NCI-H748 (cell line): ENCODE data around the gene NEU4.
"Not testable (repeated sequence)": the region's sequence is repeated elsewhere in the genome, so short reads cannot be mapped to it uniquely, and the experiment has no call there.

ENCODE experiments used
- DNase-seq: peaks from one replicate; lab custom pipeline; 2025; ENCODE audit not compliant: unreplicated experiment; lab: John Stamatoyannopoulos, UW

The NEU4 gene

DNA sequence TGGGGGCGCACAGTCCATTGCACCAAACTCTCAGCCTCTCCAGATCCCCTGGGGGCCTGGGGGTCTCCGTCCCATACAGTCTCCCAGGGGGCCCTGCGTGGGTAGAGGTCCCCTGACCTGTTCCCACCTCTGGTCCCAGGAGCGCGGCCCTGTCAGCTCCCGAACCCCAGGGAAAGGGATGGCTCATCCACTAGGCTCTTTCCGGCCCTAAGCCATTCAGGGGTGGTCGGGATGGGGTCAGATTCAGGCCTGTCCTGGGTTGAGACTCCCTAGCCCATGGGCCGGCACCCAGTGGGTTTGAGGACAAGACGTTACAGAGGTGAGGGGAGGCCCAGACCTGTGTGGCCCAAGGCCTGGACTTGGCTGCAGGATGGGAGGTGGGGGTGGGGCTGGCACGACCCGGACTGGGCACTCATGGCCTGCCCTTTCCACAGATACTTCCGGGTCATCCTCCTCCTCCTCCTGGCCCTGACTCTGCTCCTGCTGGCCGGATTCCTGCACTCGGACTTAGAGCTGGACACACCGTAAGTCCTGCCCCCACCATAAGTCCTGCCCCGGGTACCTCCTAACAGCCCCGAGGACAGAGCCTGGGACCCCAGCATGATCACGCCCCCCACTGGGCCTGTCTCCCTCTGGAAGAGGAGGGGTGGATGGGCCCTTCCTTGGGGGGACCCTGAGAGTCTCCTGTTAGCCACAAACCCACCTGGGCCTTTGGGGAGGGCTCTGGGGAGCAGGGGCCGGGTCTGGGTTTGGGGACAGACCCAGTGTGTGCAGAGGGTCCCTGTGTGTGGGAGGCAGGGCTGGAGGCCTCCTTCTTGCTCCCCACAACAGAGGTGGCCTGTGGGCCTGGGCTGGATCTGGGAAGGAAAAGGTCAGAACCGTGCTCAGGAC is 10.1 kb upstream of the NEU4 start:
- no peak for DNase-seq

DNA sequence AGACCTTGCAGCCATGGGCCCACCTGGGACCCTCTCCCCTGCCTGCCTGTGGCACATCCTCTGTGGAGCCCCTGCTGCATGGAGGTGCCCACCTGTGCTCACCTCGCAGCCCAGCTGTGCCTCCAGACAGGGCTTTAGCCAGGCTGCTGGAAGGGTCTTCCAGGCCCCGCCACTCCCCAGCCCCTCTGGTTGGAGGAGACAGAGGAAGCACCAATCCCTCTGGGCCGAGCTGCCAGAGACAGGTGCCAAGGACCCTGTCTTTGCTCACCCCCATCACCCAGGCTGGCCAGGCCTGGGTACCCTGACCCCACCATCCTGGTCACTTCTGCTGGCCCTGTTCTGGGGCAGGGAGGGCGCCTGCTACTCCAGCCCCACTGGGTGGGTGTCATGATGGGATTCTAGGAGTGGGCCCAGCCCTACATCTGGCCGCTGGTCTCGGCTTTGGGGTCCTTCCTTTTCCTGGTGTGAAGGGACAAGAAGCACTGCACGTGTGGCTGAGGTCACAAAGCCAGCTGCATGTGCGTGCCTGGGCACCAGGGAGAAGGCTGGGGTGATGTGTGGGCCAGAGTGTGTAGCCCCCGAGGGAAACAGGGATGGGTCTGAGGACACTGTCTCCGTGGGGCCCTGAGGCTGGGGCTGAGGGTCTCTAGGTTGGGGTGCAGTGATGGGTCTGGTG is 9.3 kb upstream of the NEU4 start:
- DNase-seq = no peak

DNA sequence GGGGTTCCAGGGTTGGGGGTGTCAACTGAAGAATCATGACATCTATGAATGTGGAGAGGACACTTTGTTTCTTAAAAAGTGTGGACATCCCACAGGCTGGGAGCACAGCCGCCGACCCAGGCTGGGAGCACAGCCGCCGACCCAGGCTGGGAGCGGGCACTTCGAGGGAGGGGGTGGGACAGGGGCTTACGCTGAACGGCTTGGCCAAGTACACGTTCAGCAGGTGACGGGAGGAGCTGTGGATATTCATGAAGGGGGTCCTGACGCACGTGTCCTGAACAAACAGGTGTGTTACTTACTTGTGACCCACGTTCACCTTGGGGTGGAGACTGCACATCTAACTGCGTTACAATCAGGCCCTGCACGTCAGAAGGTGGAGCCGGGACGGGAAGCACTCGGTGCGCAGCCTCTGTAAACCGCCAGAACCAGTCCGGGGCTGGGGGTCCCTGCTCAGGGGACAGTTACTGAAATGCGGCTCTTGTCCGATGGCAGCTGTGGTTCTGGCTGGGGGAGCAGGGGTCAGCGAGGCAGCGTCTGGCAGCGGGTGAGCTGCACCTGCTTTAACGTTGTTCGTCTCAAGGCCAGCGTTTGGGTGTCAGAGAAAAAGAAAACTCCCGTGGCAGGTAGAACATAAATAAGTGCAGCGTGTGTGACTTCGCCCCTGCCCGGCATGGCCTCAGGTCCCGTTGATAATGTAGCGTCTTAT is 8.6 kb upstream of the NEU4 start:
- DNase-seq = not testable (repeated sequence)

DNA sequence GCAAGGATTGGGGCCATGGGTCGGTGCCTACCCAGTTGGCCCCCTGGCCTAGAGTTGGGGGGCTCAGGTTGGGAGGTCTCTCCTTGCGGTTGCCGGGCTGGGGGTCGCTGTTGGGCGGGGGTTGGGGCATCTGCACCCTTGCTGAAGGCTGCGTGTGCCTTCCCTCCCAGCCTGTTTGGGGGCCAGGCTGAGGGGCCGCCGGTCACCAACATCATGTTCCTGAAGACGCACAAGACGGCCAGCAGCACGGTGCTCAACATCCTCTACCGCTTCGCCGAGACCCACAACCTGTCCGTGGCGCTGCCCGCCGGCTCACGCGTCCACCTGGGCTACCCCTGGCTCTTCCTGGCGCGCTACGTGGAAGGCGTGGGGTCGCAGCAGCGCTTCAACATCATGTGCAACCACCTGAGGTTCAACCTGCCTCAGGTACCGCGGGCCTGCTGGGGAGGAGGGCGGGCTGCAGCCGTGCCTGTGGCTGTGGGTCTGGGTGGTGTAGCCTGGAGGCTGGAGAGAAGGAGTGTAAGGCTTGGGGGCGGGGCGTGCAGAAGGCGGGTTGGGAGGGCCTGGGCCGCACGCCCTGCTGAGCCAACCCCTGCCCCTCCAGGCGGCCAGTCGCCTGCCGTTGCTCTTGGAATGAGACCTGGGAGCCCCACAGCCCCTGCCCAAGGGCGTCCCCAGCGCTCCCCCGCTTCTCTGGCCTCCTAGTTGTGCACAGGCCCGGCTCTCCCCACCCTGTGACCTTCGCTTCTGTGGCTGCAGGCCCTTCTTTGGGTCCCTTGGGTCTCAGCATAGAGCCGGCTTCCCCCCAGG is 7.2 kb upstream of the NEU4 start:
- DNase-seq = peak; percentile 17

DNA sequence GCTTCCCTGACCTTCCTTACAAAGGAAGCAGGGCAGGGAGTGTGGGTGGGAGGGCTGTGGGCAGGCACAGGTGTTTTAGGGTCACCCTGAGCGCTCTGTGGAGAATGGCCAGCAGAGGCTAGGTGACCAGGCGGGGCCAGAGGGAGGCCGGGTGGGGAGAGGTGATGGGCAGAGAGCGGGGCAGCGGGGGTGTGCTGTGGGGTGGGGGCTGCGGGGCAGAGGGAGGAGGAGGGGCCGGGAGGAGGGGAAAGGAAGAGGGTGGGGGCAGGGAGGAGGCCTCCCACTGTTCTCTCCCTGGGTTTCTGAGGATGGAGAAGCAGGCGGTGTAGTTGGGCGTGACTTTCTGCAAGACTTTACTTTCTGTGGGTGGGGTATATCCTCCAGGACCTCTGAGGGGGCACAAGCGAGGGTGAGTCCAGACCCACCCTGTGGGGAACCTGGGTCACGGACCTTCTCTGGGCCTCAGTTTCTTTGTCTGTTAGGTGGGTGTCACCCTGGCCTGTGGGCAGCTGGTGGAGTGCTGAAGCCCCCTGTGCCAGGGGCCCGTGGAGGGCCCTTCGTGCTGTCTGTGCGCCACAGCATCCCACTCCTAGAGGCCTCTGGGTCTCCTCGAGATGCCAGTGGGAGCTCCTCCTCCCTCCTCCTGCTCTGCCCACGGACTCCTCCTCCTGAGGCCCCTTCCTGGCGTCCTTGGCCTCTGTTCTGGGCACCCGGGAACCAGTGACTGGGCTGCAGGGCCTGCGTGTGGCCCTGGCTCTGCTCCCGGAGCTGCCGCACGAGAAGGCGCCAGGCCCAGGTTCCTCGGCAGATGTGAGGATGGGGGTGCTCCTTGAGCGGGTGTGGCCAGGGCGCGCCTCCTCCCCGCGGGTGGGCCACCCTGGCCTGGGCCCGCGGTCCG is 6.3 kb upstream of the NEU4 start:
- no peak for DNase-seq

DNA sequence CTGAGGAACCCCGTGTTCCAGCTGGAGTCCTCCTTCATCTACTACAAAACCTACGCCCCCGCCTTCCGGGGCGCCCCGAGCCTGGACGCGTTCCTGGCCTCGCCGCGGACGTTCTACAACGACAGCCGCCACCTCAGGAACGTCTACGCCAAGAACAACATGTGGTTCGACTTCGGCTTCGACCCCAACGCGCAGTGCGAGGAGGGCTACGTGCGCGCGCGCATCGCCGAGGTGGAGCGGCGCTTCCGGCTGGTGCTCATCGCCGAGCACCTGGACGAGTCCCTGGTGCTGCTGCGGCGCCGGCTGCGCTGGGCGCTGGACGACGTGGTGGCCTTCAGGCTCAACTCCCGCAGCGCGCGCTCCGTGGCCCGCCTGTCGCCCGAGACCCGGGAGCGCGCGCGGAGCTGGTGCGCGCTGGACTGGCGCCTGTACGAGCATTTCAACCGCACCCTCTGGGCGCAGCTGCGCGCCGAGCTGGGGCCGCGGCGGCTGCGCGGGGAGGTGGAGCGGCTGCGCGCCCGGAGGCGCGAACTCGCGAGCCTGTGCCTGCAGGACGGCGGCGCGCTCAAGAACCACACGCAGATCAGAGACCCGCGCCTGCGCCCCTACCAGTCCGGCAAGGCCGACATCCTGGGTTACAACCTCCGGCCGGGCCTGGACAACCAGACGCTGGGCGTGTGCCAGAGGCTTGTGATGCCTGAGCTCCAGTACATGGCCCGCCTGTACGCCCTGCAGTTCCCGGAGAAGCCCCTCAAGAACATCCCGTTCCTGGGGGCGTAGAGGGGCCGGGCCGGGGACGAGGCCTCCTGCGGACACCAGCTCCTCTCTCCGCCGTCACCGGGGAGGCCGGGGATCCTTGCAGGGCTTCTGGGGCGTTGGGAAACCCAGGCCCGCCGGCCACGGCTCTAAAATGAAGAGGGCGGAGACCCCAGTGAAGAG is 5.3 kb upstream of the NEU4 start:
- peak; percentile 89 for DNase-seq

DNA sequence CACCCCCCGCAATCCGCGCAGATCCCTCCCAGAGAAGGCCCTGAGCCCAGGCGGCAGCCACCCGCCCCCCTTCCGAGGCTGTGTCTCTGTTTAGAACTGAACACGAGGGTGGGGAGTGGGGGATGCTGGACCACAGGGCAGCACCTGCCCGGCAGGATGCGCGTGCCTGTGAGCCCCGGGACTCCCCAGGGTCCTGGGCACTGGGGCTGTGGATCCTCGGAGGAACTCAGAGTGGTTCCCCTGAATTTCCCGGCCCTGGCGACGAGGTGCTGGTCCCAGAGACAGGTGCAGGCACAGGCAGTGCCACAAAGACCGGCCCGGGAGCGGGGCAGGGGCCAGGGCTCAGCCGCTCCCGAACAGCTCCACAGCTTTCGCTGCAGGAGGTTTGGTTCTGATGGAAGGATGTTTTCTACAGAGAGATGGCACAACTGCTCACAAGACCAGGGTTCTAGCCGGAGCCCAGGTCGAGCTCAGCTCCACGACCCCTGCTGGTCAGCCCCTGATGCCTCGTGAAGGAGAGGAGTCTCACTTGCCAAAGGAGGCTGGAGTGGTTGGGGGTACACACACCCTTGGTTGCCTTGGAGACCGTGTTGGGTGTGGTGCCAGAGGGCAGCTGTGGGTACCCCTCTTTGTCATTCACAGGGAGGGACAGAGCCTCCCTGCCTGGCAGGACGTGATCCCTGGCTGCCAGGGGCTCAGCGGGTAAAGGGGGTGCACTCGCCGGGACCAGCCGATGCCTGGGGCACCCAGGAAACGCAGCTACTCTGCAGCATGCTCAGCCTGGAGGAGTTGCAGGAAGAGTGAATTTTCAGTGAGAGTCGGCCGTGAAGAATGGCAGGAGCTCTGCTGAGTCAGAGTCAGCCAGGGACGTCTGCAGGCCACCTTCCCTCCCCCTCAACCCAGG is 4.4 kb upstream of the NEU4 start:
- DNase-seq = peak; percentile 54

DNA sequence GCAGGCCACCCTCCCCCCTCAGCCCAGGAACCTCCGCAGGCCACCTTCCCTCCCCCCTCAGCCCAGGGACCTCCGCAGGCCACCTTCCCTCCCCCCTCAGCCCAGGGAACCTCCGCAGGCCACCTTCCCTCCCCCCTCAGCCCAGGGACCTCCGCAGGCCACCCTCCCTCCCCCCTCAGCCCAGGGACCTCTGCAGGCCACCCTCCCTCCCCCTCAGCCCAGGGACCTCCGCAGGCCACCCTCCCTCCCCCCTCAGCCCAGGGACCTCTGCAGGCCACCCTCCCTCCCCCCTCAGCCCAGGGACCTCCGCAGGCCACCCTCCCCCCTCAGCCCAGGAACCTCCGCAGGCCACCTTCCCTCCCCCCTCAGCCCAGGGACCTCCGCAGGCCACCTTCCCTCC is 2.8 kb upstream of the NEU4 start:
- DNase-seq = not testable (repeated sequence)

DNA sequence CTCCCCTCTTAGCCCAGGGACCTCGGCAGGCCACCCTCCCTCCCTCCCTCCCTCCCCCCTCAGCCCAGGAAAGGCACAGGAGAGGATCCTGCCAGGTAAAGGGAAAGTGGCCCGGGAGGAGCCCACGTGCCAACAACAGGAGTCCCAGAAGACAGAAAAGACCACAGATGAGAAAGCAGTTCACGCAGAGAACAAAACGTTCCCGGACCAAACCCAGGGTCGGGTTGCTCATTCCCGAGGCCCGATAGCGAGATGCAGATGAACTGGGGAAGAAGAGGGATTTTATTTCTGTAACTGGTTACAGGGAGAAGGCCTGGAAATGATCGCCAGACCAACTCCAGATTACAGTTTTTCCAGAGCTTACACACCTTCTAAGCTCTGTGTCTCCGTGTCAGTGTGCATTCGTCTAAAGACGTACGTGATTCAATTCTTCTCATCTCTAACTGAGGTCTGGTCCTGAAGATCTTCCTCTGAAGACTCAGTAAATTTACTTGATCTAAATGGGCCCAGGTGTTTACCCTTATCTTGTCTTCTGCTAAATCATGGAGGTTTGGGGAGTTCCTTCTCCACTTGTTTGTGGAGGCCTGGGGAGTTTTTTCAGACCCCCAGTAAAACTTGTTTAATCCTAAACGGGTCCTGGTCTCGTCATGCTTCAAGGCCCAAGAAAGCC is 807 bp upstream of the NEU4 start:
- no peak for DNase-seq

DNA sequence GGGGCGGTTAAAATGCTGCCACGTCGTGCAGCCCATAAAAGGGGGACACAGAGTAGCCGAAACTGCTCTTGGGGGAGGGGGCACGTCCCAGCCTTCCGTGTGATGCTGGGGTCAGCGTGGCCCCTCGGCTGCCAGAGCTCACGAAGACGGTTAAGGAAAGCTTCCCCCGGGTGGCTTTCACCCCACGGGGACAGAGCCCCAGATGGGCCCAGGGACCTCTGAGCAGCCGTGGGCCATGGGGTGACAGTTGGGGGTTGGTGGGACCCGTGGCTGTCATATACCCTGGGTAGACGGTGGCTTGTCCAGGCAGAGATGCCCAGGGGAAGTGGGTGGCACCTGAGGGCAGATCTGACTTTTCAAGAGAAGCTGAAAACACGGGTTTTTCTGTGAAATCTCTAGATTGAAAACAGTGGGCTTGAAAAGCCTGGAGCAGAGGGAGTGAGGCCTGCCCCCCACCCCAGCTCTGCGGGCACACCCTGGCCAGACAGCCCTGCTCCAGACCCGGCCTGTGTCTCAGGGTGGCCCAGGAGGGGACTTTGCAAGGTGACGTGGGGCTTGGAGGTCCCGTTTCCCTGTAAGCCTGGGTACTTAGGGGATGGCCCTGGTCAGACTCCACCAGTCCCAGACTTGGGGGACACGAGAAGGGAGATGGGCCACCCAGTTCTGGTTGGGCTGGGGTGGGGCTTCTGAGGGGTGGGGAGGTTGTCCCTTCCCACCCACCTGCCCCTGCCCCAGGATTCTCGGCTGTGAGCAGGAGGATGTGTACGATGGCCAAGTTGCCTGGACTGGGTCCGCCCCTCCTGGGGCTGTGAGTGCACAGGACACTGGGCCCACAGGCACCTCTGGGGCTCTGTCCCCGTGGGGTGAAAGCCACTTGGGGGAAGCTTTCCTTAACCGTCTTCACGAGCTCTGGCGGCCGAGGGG is 652 bp downstream of the NEU4 start:
- no peak for DNase-seq

DNA sequence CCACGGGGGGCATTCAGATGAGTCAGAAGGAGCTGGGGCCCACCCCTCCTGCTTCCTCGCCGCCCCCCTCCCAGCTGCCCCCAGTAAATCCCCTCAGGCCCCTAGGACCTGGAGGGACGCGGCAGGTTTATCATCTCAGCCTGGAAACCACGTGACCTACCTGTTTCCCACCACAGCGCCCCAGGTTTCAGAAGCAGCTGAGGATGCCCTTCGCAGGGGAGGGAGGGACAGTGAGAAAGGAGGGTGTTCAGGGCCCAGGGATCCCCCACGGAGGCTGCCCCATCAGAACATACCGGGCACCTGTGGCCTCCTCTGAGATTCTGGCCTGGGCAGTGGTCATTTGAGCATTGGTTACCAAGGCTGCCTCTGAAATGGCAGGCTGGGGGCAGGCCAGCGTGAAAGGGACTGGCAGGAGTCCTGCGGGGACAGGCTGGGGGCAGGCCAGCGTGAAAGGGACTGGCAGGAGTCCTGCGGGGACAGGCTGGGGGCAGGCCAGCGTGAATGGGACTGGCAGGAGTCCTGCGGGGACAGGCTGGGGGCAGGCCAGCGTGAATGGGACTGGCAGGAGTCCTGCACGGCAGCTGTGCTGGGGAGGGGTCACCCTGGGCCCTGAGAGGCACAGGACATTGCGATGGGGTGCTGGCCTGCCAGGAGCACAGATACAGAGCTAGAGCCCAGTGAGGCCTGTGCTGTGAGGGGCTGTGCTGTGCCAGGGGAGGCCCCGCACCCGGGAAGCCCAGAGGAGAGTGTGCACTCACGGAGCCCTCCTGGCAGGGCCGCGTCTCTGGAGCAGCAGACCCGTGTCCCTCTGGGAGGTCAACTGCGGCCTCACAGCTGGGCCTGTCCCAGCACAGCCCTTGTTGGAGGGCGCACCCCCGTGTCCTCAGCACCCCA is 1.6 kb downstream of the NEU4 start:
- DNase-seq = no peak

DNA sequence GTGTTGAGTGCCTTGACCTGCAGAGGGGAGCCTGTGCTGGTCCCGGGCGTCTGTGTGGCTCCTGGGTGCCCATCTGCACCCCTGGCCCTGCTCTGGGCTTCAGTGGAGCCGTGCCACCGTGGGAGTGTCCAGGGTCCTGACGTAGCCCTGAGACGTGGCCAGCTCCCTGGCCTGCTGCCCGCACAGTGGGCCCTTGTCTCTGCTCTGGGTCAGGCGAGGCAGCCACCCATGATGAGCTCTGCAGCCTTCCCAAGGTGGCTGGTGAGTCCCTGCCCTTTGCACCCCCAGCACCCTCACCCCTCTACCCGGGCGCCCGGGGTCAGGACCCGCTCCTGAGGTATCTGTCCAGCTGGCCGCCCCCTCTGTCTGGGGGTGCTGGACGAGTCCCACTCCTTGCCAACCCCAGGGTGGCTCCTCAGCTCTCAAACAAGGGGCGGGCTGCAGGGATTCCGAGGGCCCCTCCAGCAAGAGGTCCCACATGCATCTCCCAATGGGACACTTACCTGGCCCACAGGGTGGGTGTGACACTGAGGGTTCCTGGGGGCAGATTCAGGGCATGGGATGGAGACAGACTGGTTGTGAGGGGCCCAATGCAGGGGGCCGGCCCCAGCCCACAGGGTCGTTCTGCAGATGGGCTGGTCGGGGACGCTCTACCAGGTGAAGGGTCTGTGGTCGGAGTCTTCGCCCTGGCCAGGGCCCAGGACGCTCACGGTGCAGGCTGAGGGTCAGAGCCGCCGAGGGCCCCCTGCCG is 2.4 kb downstream of the NEU4 start:
- no peak for DNase-seq

DNA sequence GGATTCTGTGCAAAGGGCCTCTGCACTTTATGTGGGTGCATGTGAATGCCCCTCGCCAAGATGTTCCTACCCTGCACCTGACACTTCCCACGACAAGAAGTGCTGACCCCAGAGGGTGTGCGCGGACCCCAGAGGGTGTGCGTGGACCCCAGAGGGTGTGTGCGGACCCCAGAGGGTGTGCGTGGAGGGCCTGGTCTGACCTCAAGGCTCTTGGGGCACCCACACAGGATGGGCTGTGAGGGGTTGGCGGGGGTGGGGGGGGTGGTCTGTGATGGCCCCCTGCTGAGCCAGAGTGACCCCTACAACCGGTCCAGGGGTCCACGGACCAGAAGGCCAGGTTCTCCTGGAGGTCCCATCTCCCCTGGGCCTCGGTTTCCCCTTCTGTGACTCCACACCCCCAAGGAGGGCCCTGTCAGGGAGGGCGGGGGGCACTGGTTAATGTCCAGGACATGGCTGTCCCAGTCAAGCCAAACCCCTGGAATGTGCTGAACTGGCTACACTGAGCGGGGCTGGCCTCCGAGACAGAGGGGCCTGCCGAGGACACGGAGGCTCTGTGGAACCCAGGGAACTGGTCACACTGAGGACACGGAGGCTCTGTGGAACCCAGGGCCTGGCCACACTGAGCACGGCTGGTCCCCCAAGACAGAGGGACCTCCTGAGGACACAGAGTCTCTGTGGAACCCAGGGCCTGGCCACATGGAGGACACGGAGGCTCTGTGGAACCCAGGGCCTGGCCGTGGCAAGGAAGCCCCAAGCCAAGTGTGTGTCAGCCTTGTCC is 3.1 kb downstream of the NEU4 start:
- no peak for DNase-seq
